GM06990 (cell line): Measurements from ENCODE around the gene ZNF621.

Experiments used
- DNase-seq: peaks from one replicate; pipeline ENCODE4 v3.0.0-alpha.2; 2011; ENCODE audit not compliant: insufficient read length; ENCODE audit errors: extremely low read depth
- H3K27me3 ChIP-seq: replicated peaks from 2 replicates; pipeline ENCODE4 v1.6.0; 2011; ENCODE audit warnings: low read length; ENCODE audit not compliant: control insufficient read depth, insufficient read depth
- H3K36me3 ChIP-seq: 2 replicates; pipeline ENCODE4 v1.5.1; 2011; ENCODE audit warnings: low read length; ENCODE audit not compliant: control insufficient read depth, insufficient read depth
- H3K4me3 ChIP-seq: replicated peaks from 2 replicates; pipeline ENCODE4 v1.5.1; 2011; ENCODE audit warnings: low read depth, mild to moderate bottlenecking, control low read depth, low read length
- CTCF ChIP-seq: IDR thresholded peaks from 2 replicates; pipeline ENCODE4 v1.5.1; 2011; ENCODE audit warnings: low read length, control low read depth, mild to moderate bottlenecking, inconsistent platforms; ENCODE audit not compliant: insufficient read depth, poor library complexity, severe bottlenecking

ZNF621 gene

GRCh38 chr3:40505599-40506462 lies 18.9 kb upstream of the ZNF621 start, which contains the start of gene ZNF620:
ZNF620 (plus strand) TSS chr3:40506039; CDS start chr3:40506353, 314 bp downstream.
- H3K36me3 ChIP-seq = no peaks in the 10 kb centered on the region

DNA sequence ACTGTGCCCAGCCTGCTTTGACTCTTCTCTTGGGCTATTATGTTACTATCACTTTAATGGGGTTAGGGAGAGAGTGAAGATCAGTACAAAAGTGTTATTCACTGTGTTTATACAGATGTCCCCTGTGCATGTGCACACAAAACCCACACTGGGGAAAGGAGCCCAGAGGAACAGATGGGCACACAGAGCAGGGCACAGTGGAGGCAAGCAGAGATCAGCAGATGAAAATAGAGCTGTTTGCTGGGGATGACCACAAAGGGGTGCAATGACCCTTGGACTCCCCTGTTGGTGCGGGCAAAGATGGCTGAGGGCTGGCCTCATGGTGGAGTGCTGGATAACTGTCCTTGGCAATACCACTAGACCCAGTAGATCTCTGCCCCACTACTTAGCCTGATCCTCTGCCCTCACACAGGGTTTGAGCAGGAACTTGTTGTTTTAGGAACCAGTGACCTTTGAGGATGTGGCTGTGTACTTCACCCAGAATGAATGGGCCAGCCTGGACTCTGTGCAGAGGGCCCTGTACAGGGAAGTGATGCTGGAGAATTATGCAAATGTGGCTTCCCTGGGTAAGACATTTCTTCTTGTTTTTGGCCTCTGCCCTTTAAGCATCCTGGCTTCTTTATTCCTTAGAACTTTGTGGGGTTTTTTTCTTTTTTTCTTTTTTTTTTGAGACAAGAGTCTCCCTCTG lies 13.6 kb upstream of the ZNF621 start:
- no peaks in the 10 kb centered on the region; the same call in 1 of the 2 replicates for H3K36me3 ChIP-seq
- DNase-seq = no peak
- TF ChIP-seq CTCF = no peak
- no peak overlapping the region for H3K4me3 ChIP-seq
- no peaks in the 10 kb centered on the region for H3K27me3 ChIP-seq

More at GRCh38 chr3:40505599-40506462, 18.9 kb upstream of the ZNF621 start, which contains the start of gene ZNF620:
- H3K27me3 ChIP-seq = no peaks in the 10 kb centered on the region
- peak within 1 kb of the TSS; percentile 68 for H3K4me3 ChIP-seq
- DNase-seq = peak; percentile 74
- peak; percentile 68 for TF ChIP-seq CTCF

GRCh38 chr3:40516201-40516600 lies 8.6 kb upstream of the ZNF621 start:
- no peak for DNase-seq
- no peaks in the 10 kb centered on the region for H3K27me3 ChIP-seq
- no peak for TF ChIP-seq CTCF
- H3K4me3 ChIP-seq = no peak overlapping the region
- H3K36me3 ChIP-seq = peaks cover 1% of the 10 kb centered on the region

DNA sequence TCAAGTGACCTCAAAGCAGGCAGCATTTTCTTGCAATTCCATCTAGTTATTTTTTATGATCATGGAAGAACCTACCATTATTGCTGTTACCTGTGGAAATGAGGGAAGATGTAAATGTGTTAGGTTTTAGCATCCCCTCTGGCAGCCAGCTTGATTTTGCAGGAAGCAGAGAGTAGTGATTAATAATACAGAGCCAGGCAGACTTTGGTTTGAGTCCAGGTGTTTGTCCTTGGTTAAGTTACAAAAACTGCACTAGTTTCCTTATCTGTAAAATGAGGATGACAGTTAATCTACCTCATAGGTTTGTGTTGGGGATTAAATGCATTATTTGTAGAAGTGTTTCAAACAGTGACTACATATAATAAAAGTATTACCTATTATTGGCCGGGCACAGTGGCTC lies 6.7 kb upstream of the ZNF621 start:
- TF ChIP-seq CTCF = no peak
- Histone ChIP-seq H3K27me3 (no peaks in the 10 kb centered on the region), H3K36me3 (peaks cover 1% of the 10 kb centered on the region), H3K4me3 (no peak overlapping the region)
- DNase-seq = no peak

- no peak for DNase-seq
- peaks cover 1% of the 10 kb centered on the region for H3K36me3 ChIP-seq
- TF ChIP-seq CTCF = no peak
Observed at GRCh38 chr3:40518848-40519247, 5.9 kb upstream of the ZNF621 start.

More at GRCh38 chr3:40518848-40519247, 5.9 kb upstream of the ZNF621 start:
- Histone ChIP-seq H3K27me3 (no peaks in the 10 kb centered on the region), H3K4me3 (no peak overlapping the region)
